Effector CD8-positive, alpha-beta T cell (primary cell): ENCODE measurements around the gene DCTN2.
"Not testable (repeated sequence)": the region's sequence is repeated elsewhere in the genome, so short reads cannot be mapped to it uniquely, and the experiment has no call there.

Experiments
- DNase-seq: peaks from one replicate; lab custom pipeline; 2025; lab: John Stamatoyannopoulos, UW

DCTN2 gene

DNA sequence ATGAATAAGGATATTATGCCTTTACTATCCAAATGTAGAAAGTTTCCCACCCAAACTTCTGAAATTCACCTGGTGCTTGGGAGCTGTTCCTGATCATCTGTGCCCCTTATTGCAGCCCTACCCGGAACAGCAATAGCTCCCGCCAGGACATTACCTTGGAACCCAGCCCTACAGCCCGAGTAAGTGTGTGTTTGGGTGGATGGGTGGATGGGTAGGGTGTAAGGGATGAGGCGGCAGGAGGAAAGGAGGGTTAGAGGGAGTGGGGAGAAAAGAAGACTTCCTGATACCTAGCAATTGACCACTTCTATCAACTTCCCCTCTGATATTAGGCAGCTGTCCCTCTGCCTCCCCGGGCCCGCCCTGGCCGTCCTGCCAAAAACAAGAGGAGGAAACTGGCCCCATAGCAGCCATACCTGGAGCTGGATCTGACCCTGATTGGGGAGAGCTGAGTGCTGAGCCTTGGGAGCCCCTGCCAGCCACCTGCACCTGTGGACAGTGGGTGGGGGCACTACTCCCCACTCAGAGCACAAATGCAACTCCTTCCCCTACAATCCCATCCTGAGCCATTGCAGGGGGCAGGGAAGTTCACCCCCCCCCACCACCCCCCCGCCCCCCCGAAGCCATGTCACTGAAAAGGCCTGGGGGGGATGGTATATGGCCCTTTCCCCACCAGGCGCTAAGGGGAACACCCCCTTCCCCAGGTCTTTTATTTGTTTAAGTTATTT is 18.0 kb downstream of the DCTN2 start:
- DNase-seq: no peak

DNA sequence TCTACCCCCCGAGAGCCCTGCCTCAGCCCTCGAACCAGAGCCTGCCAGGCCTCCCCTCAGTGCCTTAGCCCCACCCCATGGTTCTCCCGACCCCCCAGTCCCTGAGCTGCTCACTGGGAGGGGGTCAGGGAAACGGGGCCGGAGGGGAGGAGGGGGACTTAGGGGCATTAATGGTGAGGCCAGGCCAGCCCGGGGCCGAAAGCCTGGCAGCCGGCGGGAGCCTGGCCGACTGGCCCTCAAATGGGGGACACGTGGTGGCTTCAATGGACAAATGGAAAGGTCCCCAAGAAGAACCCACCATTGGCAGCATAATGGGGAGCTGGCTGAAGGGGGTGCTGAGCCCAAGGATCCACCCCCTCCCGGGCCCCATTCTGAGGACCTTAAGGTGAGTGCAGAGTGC is 18.8 kb downstream of the DCTN2 start:
- DNase-seq: no peak

DNA sequence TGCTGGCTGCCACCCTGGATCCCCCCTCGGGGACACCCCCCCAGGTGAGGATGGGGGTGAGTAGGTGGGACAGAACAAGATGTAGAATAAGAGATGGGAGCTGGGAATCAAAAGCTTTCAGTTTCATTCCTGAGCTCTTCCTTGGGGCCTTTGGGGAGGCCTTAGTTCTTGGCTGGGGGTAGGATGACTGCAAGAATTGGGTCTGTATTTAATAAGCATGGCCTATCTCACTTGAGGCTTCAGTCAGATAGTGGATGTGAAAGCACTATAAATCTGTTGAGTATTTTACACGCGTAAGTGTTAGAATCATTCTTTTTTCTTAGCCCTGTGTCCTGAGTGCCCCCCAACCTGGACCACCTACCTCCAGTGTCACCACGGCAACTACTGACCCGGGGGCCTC is 19.8 kb downstream of the DCTN2 start:
- DNase-seq: no peak

DNA sequence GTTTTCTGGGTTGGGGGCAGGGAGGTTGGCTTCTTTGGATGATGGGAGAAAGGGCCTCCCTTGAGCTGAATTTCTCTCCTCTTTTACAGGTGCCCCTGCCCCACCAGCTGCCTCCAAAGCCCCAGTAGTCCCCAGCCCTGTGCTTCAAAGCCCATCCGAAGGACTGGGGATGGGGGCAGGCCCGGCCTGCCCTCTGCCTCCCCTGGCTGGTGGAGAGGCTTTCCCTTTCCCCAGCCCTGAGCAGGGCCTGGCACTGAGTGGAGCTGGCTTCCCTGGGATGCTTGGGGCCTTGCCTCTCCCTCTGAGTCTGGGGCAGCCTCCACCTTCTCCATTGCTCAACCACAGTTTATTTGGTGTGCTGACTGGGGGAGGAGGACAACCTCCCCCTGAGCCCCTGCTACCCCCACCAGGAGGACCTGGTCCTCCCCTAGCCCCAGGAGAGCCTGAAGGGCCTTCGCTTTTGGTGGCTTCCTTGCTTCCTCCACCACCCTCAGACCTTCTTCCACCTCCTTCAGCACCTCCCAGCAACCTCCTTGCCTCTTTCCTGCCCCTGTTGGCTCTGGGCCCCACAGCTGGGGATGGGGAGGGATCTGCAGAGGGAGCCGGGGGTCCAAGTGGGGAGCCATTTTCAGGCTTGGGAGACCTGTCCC is 20.4 kb downstream of the DCTN2 start:
- DNase-seq: no peak

DNA sequence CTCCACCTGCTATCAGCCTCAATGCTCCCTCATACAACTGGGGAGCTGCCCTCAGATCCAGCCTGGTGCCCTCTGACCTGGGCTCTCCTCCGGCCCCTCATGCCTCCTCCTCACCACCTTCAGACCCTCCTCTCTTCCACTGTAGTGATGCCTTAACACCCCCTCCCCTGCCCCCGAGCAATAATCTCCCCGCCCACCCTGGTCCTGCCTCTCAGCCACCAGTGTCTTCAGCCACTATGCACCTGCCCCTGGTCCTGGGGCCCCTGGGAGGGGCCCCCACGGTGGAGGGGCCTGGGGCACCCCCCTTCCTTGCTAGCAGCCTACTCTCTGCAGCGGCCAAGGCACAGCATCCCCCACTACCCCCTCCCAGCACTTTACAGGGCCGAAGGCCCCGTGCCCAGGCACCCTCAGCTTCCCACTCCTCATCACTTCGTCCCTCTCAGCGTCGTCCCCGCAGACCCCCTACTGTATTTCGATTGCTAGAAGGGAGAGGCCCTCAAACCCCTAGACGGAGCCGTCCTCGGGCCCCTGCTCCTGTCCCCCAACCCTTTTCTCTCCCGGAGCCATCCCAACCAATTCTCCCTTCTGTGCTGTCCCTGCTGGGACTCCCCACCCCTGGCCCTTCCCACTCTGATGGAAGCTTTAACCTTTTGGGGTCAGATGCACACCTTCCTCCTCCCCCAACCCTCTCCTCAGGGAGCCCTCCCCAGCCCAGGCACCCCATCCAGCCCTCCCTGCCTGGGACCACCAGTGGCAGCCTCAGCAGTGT is 21.2 kb downstream of the DCTN2 start:
- no peak for DNase-seq

DNA sequence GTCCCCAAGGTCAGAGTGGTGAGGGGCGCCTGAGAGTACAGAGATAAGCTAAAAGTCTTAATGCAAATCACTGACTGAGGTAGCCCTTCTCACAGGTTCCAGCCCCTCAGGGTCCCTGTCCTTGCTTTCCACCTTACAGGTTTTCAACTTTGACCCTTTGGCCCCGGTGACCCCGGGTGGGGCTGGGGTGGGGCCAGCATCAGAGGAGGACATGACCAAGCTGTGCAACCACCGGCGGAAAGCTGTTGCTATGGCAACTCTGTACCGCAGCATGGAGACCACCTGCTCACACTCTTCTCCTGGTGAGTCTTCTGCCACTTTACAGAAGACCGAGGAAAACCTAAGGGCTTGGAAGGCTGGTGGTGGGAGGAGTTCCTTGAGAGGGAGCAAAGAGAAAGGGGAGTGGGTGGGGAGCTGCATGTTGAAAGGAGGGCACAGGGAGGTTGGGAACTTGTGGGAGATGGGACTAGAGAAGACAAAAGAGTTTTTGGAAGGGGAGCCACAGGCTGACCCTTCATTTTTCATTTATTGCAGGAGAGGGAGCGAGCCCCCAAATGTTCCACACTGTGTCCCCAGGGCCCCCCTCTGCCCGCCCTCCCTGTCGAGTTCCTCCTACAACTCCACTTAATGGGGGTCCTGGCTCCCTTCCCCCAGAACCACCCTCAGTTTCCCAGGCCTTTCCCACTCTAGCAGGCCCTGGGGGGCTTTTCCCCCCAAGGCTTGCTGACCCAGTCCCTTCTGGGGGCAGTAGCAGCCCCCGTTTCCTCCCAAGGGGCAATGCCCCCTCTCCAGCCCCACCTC is 22.0 kb downstream of the DCTN2 start:
- DNase-seq: no peak

DNA sequence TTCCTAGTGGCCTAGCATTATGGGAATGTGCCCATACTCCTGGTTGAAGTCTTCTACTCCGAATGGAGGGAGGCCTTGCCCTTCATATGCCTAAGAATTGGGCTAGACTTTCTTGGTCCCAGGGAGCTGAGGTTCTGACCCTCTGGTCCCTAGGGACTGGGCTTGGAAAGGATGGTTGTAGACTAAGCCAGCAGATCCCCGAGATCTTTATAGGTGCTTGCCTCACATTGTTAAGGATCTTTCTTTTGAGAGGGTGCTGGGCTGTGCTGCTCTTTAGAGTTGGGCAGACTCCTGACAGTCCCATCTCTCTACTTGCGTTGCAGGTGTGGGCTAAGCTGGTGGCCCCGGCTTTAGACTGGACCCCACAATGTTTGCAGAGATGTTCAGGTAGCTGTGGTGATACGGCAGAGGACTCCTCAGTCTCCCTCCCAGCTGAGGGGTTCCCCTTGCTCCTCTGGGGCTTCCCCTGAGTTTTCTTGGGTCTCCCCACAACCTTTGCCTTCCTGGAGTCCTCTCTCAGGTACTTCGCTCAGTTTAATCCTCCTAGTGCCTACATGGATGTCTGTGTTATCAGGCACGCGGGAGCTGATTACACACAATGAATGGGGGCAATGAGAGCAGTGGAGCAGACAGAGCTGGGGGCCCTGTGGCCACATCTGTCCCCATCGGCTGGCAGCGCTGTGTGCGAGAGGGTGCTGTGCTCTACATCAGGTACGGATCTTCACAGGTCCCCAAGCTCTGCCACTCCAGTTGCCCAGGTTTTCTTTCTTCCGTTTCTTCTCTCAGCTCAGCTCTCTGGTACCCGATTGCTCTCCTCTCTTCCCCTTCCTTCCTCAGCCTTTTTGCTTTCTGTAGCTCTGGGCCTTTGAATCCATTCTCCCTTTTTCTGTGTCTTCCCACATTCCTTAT is 23.0 kb downstream of the DCTN2 start:
- DNase-seq: peak; percentile 9

DNA sequence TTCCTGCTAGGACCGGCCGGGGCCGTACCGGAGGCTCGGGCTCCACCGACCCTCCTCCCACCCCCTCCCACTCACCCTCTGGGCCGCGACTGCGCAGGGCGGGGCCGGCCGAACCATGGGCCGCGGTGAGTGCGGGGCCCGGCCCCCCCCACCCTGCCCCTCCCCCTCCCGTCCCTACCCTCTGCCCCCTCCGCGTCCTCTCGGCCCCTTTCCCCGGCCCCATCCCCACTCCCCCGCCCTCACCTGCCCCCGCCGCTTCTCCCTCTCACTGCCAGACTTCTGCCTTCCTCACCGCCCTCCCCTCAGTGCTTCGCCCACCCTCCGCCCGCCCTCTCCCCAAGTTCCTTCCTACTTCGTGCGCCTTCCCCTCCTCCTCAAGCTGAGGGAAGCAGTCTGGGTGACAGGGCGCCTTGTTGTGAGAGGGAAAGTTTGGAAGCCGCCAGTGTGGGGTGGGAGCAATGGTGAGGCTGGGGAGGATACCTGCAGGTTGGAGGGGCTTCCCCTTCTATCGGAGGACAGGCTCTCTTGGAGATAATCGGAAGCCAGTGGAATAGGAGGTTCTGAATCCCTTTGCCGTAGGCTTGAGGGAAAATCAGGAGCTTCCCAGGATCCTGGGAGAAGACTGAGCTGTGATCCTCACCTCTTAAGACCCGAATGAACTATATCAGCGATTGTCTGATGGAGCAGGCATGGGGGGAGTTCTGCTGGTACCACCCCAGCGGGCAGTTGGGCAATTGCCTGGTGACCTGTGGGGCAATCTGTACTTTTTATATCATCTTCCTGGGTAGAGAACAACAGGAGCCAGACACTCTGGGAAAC is 23.9 kb downstream of the DCTN2 start:
- DNase-seq: peak; percentile 55

DNA sequence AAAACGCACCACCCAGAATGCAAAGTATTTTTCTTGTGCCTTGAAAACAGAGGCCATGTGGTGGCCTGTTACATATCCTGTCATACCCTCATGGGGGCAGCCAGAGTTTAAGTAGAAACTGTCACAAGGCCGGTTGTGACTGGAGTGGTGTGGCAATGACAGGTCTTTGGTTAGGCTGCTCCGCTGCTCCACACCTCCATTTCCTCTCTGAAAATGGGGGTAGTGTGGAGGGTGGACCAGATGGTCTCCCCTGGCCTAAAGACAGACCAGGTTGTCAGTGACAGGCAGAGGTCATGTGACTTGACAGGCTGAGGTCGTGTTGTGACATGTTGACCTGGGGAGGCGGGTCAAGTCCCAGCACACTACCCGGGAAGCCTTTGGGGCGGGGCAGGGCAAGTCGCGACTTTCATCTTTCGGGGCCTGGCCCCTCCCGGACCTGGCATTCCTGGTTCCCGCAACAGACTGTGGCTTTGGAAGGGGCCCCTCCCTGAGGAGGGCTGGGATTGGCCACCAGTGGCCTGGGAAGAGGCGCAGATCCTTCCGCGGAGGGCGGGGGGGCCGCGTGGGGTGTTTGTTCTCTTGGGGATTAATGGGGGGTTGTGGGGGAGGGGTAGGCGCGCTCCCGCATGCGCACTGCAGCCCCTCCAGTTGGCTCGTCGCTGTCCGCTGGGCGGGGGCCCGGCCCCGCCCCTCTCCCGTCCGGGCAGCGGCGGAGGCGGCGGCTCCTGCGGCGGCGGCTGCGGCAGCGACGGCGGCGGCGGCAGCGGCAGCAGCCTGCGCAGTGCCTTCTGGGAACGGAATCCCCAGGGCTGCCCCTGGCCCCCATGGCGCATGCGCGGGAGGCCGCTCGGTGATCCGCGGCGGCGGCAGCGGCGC is 24.7 kb downstream of the DCTN2 start, which contains the start of gene MBD6:
MBD6 (plus strand) TSS at position 814 of the 876 bp plus-strand sequence. CDS start 1,480 bp downstream, outside the sequence.
- DNase-seq: peak; percentile 84

DNA sequence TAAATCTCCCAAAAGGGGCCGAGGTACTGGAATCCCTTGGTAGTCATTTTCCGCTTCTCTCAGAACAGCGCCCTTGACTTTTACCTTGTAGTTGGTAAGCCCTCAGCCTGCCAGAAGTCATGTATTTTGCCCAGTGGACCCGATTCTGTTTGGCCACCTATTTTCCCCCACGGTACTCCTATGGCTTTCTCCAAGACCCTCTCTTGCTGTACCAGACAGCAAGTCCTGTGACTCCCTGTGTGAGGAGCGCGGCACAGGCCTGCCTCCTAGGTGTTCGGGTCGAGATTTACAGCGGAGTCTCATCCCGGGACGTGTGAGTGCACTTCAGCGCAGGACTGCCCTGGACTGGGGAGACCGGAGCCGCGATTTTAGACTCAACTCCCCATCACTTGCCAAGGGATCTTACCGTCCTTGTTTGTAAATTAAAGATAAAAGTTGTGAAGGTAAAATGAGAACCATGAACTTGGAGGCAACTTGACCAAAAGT is 25.4 kb downstream of the DCTN2 start:
- DNase-seq: no peak

DNA sequence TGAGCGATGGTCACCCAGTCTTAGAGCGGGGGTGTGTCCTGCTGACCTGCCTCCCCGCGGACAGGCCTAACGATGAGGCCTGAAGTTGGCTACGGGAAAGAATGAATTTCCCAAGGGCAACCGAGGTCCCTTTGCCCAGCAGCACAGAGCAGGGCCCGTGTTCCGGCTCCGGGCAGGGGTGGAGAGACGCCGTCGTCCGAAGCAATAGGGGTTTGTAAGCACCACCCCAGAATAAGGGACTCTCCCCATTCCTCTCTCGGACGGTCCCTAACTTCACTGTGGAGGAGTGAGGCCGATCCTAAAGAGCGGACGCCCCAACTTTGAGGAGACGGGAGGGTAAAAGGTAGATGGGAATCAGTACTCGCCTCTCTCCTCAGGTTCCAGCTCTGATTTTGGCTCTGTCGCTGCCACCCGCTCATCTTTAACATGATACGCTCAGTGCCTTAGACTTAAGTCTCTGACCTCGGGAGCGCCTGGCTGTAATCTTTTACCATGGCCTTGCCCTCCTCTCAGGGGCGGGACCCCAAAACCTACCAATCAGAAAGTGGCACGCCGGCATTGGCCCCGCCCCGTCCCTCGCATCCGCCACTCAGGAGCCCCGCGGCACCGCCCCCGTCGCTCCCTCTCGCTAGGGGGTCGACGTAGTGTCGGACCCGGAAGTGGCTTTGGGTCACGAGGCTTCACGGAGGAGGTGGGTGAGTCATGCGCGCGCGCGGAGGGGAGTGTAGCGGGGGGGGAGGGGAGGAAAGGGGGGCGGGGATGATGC is 26.8 kb downstream of the DCTN2 start, which contains the start of gene DDIT3:
DDIT3 (minus strand) TSS at position 462 of the 766 bp plus-strand sequence. CDS start 3,108 bp downstream, outside the sequence.
- peak; percentile 99 for DNase-seq

DNA sequence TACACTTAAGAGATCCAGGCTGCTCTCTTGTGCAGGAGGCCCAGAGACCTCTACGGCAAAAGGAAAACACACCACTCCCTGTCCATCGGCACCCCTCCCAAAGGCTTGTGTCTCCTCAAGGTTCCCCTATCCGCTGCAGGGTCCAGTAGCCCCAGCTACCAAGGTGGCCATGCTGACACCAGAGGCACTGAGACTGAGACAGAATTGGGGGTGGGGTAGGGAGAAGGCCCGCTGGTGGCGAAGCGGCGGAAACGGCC is 27.3 kb downstream of the DCTN2 start:
- DNase-seq: peak; percentile 15

DNA sequence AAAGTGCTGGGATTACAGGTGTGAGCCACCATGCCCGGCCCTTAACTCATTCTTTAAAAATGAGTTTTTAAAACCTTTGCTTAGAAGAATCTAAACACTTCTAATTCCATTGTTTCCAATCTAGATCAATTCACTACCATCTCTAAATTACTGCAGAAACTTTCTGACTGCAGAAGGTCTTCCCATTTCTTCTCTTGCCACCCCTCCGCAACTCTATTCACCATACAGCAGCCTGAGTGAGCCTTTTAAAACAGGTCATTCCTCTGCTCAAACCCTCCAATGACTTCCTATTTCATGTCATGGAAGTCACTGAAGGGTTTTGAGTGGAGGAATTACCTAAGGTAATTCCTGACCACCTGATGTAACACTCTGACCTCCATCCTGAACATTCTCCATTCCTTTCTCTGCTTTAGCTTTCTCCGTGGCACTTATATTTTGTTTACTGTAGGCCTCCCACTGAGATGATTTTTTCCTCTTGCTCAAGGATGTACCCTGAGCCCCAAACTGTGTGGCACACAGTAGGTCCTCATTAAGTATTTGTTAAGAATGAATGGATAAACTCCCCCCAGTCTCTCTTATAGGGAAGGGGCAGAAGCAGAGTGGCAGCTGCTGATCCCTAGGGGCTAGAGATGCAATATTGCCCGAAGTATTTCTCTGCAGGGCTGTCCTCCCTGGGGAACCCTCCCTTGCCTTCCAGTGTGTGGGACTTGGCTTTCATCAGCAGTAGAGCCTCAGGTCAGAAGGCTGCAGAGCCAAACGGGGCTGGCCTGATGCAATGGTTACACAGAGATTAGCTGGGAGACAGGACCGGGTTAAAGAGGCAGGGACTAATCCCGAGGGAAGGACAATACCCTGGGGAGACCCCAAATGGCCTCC is 27.8 kb downstream of the DCTN2 start:
- DNase-seq: no peak

DNA sequence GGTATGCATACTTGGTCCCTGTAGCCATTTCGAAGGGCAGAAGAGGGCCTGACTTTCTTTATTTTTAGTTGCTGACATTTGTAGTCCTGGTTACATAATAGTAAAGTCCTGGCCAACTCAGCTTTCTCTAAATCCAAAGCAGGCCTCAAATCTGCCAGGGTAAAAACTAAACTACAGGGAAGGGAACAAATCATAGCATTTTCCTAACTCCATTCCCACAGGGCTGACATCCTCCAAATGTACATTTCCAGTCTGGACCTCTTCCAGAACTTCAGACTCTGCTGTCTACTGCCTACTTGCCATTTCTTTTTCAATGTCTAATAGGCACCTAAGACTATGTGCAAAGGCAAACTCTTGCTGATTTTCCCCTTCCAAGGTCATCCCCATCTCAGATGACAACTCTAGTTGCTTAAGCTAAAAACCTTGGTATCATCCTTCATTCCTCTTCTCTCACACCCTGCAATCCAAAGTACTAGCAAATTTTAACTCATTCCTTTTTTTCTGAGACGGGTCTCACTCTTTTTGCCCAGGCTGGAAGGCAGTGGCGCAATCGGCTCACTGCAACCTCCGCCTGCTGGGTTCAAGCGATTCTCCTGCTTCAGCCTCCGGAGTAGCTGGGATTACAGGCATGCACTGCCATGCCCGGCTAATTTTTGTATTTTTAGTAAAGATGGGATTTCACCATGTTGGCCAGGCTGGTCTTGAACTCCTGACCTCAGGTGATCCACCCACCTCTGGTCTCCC is 28.6 kb downstream of the DCTN2 start:
- no peak for DNase-seq

DNA sequence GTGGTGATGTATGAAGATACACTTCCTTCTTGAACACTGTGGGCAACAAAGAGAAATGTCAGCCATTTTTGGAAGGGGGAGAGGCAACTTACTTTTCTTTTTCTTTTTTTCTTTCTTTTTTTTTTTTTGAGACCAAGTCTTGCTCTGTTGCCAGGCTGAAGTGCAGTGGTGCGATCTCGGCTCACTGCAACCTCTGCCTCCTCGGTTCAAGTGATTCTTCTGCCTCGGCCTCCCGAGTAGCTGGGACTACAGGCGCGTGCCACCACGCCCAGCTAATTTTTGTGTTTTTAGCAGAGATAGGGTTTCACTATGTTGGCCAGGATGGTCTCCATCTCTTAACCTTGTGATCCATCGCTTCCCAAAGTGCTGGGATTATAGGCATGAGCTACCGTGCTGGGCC is 29.3 kb downstream of the DCTN2 start:
- not testable (repeated sequence) for DNase-seq

DNA sequence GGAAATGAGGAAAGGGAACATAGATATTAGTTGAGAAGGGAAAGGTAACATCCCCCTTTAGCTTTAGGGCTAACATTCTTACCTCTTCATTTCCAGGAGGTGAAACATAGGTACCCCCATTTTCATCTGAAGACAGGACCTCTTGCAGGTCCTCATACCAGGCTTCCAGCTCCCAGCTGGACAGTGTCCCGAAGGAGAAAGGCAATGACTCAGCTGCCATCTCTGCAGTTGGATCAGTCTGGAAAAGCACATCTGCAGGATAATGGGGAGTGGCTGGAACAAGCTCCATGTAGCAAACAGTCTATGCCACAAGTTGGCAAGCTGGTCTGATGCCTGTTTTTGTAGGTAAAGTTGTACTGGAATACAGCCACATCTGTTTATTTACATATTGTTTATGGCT is 29.8 kb downstream of the DCTN2 start:
- DNase-seq: no peak
